Activated CD4-positive, alpha-beta memory T cell treated with anti-CD3 and anti-CD28 coated beads for 36 hours (primary cell): ENCODE data around the gene IFI27. TPM values are rescaled to one million over a fixed set of nuclear protein-coding genes. Genes with fewer than 3 reads are reported as not detected.

ENCODE experiments used
- CTCF ChIA-PET: fragments of 350-600 bp; sonication (Branson Sonifier 250); formaldehyde crosslinking; loops from one replicate; lab custom pipeline; 2021; ENCODE audit warnings: antibody characterized with exemption, inconsistent platforms; lab: Charles Lee
- POLR2A ChIA-PET: fragments of 350-600 bp; sonication (Branson Sonifier 250); formaldehyde crosslinking; loops from one replicate; lab custom pipeline; 2021; ENCODE audit warnings: antibody characterized with exemption; lab: Charles Lee
- DNase-seq: peaks from one replicate; pipeline ENCODE4 v3.0.0-alpha.2; 2020
- H3K27ac Mint-ChIP-seq: one replicate; pipeline ENCODE4 v1.8.0; 2021; ENCODE audit warnings: mixed read lengths
- H3K27me3 Mint-ChIP-seq: one replicate; pipeline ENCODE4 v1.8.0; 2021; ENCODE audit warnings: mixed read lengths
- H3K36me3 Mint-ChIP-seq: one replicate; pipeline ENCODE4 v1.8.0; 2021; ENCODE audit warnings: mixed read lengths
- H3K4me1 Mint-ChIP-seq: one replicate; pipeline ENCODE4 v1.8.0; 2021; ENCODE audit warnings: low read depth, mixed read lengths
- H3K4me3 Mint-ChIP-seq: one replicate; pipeline ENCODE4 v1.8.0; 2021; ENCODE audit warnings: mild to moderate bottlenecking, mixed read lengths
- H3K9me3 Mint-ChIP-seq: one replicate; pipeline ENCODE4 v1.8.0; 2021; ENCODE audit warnings: mixed read lengths
- intact Hi-C: fragments of 100-400 bp; cut with micrococcal nuclease; formaldehyde crosslinking; loops from one replicate; pipeline ENCODE4 v1.15.1; 2023
- total RNA-seq, 2 experiments: library from RNA; stranded (reverse); gene quantifications; one replicate each; pipeline ENCODE4 v1.2.3, GENCODE V29; 2021

Gene IFI27
- total RNA-seq, 2 experiments from 2014 or later, result 2.3 to 3.1 TPM

DNA sequence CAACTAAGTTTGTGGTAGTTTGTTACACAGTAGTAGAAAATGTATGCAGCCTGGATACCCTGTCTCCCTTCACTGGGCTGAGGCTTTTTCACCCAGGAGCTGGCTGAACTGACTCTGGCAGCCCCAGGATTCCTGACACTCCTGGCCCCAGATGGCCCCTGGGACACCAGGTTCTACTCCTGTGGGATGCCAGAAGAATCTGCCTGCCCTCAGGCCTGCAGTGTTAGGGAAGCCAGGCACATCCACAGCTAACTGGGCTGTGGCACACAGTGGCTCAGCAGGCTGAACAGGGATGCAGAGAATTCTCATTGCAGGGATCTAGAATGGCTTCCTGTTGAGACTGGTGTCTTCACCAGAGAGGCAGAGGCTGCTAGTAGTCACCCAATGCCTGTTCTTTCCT is 8.5 kb downstream of the IFI27 start:
- Mint-ChIP-seq H3K36me3 (peaks cover 7% of the 10 kb centered on the region), H3K4me3 (no peak overlapping the region), H3K27ac (no peak overlapping the region), H3K9me3 (peaks cover 25% of the 10 kb centered on the region), H3K4me1 (no peaks in the 10 kb centered on the region), H3K27me3 (peaks cover 6% of the 10 kb centered on the region)
- POLR2A ChIA-PET, result no interaction called here
- DNase-seq, result no peak
- intact Hi-C loops, result no loop called here
- CTCF ChIA-PET, result interaction anchor here (1.8 kb wide), 1 partner anchor 18 kb away, joined by 9 read pairs; no protein-coding TSS in a partner anchor

DNA sequence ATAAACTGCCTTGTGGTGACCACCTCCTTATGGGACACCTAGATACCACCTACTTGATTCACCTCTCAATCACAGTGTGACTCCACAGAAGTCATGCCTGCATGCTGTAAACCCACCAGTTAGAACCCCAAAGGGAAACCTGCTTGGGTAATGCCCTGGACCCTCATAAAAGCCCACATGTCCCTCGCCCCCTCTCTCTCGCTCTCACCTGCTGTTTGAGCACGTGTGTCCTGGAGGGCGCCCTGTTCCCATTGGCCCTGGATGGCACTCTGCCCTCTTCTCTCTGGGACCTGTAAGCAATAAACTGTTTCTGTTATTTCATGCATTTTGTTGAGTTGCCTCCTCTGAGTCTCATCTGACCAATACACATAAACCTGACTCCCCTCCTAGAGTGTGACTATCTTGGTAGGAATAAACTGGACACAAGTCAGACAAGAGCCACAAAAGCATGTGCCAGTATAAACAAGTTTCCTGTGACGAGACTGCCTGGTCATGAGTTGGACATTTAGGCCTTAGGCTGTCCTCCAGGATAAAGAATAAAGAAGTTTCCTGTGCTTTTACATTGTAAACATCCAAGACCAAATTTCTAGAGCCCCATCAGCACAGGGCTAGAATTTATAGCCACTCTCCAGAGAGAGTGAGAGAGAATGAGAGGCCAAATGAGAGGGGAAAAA is 10.3 kb downstream of the IFI27 start:
- peaks cover 25% of the 10 kb centered on the region for H3K9me3 Mint-ChIP-seq
- POLR2A ChIA-PET, result no interaction called here
- H3K36me3 Mint-ChIP-seq, result peaks cover 7% of the 10 kb centered on the region
- no peak for DNase-seq
- intact Hi-C loops, result no loop called here
- CTCF ChIA-PET, result no interaction called here
- H3K27me3 Mint-ChIP-seq, result peaks cover 6% of the 10 kb centered on the region
- no peaks in the 10 kb centered on the region for H3K4me1 Mint-ChIP-seq
- no peak overlapping the region for H3K27ac Mint-ChIP-seq
- H3K4me3 Mint-ChIP-seq, result no peak overlapping the region

DNA sequence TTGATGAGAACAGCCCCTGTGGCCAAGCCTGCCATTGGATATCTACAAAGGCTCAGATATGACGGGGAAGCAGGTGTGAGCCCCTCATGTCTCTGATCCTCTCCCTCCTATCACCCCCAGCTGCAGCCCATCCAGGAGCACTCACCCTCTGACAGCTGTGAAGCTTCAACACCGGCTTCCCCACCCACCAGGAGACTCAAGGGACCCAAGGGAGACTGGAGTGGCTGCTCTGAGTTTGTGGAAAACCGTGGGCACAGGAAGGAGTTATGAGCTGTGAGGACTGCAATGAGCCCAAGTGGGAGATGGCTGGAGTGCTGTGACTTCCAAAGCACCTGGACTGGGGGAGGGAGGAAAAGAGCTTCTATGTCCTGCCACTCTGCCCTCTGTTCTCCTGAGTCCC is 10.9 kb downstream of the IFI27 start:
- no peak for DNase-seq
- no peak overlapping the region for H3K27ac Mint-ChIP-seq
- peaks cover 25% of the 10 kb centered on the region for H3K9me3 Mint-ChIP-seq
- intact Hi-C loops, result no loop called here
- peaks cover 6% of the 10 kb centered on the region for H3K27me3 Mint-ChIP-seq
- ChIA-PET CTCF (interaction anchor here (1.7 kb wide), 1 partner anchor 15 kb away, joined by 5 read pairs; no protein-coding TSS in a partner anchor), POLR2A (no interaction called here)
- H3K4me3 Mint-ChIP-seq, result no peak overlapping the region
- H3K4me1 Mint-ChIP-seq, result no peaks in the 10 kb centered on the region
- peaks cover 7% of the 10 kb centered on the region for H3K36me3 Mint-ChIP-seq

DNA sequence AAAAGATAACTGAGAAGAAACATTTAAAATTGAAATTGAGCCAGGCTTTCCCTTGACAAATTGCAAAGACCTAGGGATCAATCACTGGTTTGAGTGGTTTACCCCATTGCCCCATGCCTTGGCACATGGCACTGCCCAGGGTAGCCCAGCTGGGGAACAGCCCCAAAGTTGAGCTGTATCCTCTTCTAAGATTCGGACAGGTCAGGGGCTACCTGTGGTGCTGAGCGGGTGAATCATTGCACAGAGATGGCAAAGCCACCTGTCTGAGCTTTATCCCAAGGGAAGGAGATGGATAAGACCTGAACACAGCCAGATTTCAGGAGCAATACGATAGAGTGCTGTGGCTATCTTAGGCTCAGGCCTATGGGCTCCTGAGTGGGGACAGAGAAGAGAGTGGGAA is 11.9 kb downstream of the IFI27 start:
- Mint-ChIP-seq H3K27me3 (no peaks in the 10 kb centered on the region), H3K9me3 (peaks cover 25% of the 10 kb centered on the region), H3K4me3 (no peak overlapping the region), H3K4me1 (no peaks in the 10 kb centered on the region), H3K27ac (no peak overlapping the region), H3K36me3 (peaks cover 9% of the 10 kb centered on the region)
- POLR2A ChIA-PET, result no interaction called here
- CTCF ChIA-PET, result interaction anchor here (0.8 to 1.7 kb wide), 2 partner anchors 10 to 14 kb away, joined by 4 to 5 read pairs; no protein-coding TSS in a partner anchor
- no peak for DNase-seq
- intact Hi-C loops, result no loop called here

- Mint-ChIP-seq H3K4me1 (no peaks in the 10 kb centered on the region), H3K27ac (no peak overlapping the region), H3K9me3 (peaks cover 25% of the 10 kb centered on the region), H3K4me3 (no peak overlapping the region), H3K27me3 (no peaks in the 10 kb centered on the region), H3K36me3 (peaks cover 9% of the 10 kb centered on the region)
- POLR2A ChIA-PET, result no interaction called here
- intact Hi-C loops, result no loop called here
- DNase-seq, result no peak
- CTCF ChIA-PET, result no interaction called here
Observed at GRCh38 chr14:94123296-94123695, 12.8 kb downstream of the IFI27 start.

DNA sequence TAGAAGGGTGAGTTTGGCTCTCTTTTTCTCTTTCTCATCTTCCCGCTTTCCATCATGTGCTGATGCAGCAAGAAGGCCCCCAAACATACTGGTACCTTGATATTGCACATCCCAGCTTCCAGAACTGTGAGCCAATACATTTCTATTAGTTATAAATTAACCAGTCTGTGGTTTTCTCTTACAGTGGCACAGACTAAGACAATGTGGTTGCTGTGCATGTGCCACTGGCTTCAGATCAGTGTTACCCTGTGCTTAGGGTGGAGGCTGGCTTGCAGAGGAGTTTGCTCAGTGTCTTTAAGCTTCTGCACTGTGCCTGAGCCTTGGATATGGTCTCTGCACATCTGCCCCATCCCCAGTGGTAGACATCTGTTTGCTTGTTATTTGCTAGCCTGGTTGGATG is 13.3 kb downstream of the IFI27 start:
- Mint-ChIP-seq H3K36me3 (peaks cover 9% of the 10 kb centered on the region), H3K27ac (no peak overlapping the region), H3K27me3 (no peaks in the 10 kb centered on the region), H3K4me3 (no peak overlapping the region), H3K9me3 (peaks cover 25% of the 10 kb centered on the region), H3K4me1 (peaks cover 5% of the 10 kb centered on the region)
- CTCF ChIA-PET, result interaction anchor here (1.9 to 2.1 kb wide), 2 partner anchors 13 to 184 kb away, joined by 8 to 12 read pairs; no protein-coding TSS in a partner anchor
- POLR2A ChIA-PET, result no interaction called here
- DNase-seq, result no peak
- intact Hi-C loops, result no loop called here

- ChIA-PET CTCF (interaction anchor here (0.9 to 2.1 kb wide), 4 partner anchors 12 to 185 kb away, joined by 3 to 12 read pairs (median 6); no protein-coding TSS in a partner anchor), POLR2A (no interaction called here)
- Mint-ChIP-seq H3K9me3 (peaks cover 20% of the 10 kb centered on the region), H3K4me1 (peaks cover 7% of the 10 kb centered on the region), H3K27me3 (no peaks in the 10 kb centered on the region), H3K4me3 (no peak overlapping the region), H3K36me3 (peaks cover 9% of the 10 kb centered on the region), H3K27ac (no peak overlapping the region)
- intact Hi-C loops, result loop anchor here (5.0 kb wide), 1 partner anchor 162 kb away; no protein-coding TSS in a partner anchor
- peak; percentile 5 for DNase-seq
Observed at GRCh38 chr14:94124582-94125377, 14.2 kb downstream of the IFI27 start.

- intact Hi-C loops, result loop anchor here (5.0 kb wide), 1 partner anchor 164 kb away; no protein-coding TSS in a partner anchor
- Mint-ChIP-seq H3K27ac (no peak overlapping the region), H3K4me1 (peaks cover 12% of the 10 kb centered on the region), H3K27me3 (no peaks in the 10 kb centered on the region), H3K4me3 (no peak overlapping the region), H3K9me3 (peaks cover 10% of the 10 kb centered on the region), H3K36me3 (peaks cover 6% of the 10 kb centered on the region)
- peak; percentile 5 for DNase-seq
- POLR2A ChIA-PET, result no interaction called here
- CTCF ChIA-PET, result interaction anchor here (0.9 to 2.1 kb wide), 4 partner anchors 11 to 186 kb away, joined by 3 to 12 read pairs (median 6); no protein-coding TSS in a partner anchor
Observed at GRCh38 chr14:94125659-94126418, 15.3 kb downstream of the IFI27 start.

- peaks cover 12% of the 10 kb centered on the region for H3K4me1 Mint-ChIP-seq
- no peak overlapping the region for H3K27ac Mint-ChIP-seq
- peaks cover 2% of the 10 kb centered on the region for H3K36me3 Mint-ChIP-seq
- intact Hi-C loops, result loop anchor here (5.0 kb wide), 1 partner anchor 164 kb away; no protein-coding TSS in a partner anchor
- DNase-seq, result no peak
- H3K27me3 Mint-ChIP-seq, result no peaks in the 10 kb centered on the region
- peaks cover 4% of the 10 kb centered on the region for H3K9me3 Mint-ChIP-seq
- CTCF ChIA-PET, result no interaction called here
- POLR2A ChIA-PET, result no interaction called here
- no peak overlapping the region for H3K4me3 Mint-ChIP-seq
Observed at GRCh38 chr14:94126419-94126677, 15.8 kb downstream of the IFI27 start.

GRCh38 chr14:94126800-94127199 is 16.3 kb downstream of the IFI27 start:
- Mint-ChIP-seq H3K27ac (no peak overlapping the region), H3K4me1 (peaks cover 12% of the 10 kb centered on the region), H3K4me3 (no peak overlapping the region), H3K9me3 (no peaks in the 10 kb centered on the region), H3K36me3 (peaks cover 2% of the 10 kb centered on the region), H3K27me3 (no peaks in the 10 kb centered on the region)
- ChIA-PET POLR2A (no interaction called here), CTCF (no interaction called here)
- no peak for DNase-seq
- intact Hi-C loops, result loop anchor here (5.0 kb wide), 1 partner anchor 164 kb away; no protein-coding TSS in a partner anchor

DNA sequence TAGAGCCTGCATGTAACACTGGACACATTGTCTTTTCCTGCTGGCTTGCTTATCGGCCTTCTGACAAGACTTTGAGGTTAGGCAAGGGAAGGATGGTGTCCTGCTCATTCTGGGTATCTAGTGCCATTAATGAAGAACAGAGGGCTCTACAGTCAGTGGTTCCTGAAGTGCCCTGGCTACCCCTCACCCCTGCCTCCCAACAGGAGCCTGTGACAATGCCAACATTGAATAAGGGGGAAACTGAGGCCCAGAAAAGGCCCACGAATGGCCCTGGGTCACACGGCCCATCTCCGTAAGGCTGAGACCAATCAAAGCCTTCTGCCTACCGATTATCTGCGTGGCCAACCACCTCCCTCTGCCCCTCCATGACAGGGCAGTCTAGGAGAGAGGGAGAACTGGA is 16.8 kb downstream of the IFI27 start:
- Mint-ChIP-seq H3K36me3 (peaks cover 2% of the 10 kb centered on the region), H3K4me3 (no peak overlapping the region), H3K9me3 (no peaks in the 10 kb centered on the region), H3K4me1 (peaks cover 12% of the 10 kb centered on the region), H3K27me3 (no peaks in the 10 kb centered on the region), H3K27ac (no peak overlapping the region)
- no peak for DNase-seq
- CTCF ChIA-PET, result interaction anchor here (1.2 to 6.8 kb wide), 3 partner anchors 75 to 119 kb away, joined by 3 to 64 read pairs (median 3); no protein-coding TSS in a partner anchor
- POLR2A ChIA-PET, result no interaction called here
- intact Hi-C loops, result loop anchor here (5.0 kb wide), 1 partner anchor 165 kb away; no protein-coding TSS in a partner anchor
